ENCODE data around the gene PLCB1.
A peak's percentile ranks its signal among the peaks of the same experiment; 100 is the strongest.
"Not testable (repeated sequence)": the region's sequence is repeated elsewhere in the genome, so short reads cannot be mapped to it uniquely, and the experiment has no call there.

The PLCB1 gene

DNA sequence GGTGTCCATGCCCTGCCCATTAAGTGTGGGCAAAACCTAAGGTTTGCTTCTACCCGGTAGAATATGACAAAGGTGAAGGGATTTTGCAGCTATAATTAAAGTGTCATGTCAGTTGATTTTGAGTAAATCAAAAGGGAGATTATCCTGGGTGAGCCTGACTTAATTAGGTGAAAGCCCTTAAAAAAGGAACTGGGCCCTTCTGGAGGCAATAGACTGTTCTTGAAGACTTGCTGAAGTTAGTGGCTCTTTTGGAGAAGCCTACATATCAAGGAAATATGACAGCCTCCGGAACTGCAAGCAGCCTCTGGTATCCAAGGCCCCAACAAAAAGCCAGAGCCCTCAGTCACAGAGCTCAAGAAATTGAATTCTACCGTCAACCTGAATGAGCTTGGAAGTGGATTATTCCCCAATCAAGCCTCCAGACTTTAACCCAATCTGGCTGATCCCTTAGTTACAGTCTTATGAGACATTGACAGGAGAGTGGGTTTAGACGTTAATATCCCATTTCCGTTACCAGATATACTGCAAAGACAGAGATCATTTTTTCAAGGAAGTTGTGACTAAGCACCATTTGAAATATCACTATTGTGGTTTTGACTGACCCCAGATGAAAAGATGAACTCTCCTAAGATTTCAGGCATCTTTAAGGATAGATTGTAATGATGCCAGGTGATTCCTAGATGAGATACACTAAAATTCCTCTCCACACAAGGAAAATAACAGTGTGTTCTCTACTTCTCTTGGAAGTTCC, 303.4 kb downstream of the PLCB1 start:
- H3K27me3 ChIP-seq (ENCODE audit: insufficient read depth, low read length), result no peaks in the 10 kb centered on the region
- no peaks in the 10 kb centered on the region for H3K36me3 ChIP-seq (ENCODE audit: insufficient read depth, low read length)
- no peak overlapping the region for H2AFZ ChIP-seq (ENCODE audit: low read length, unreplicated experiment)
- no peaks in the 10 kb centered on the region for H3K4me1 ChIP-seq (ENCODE audit: control insufficient read depth, insufficient read depth, low read length, unreplicated experiment)
- no peak overlapping the region for H3K27ac ChIP-seq (ENCODE audit: low read depth, low read length)
- no peak overlapping the region for H3K4me3 ChIP-seq (ENCODE audit: low read depth, low read length)
- H3K79me2 ChIP-seq (ENCODE audit: control insufficient read depth, insufficient read depth, low read length, unreplicated experiment), result no peaks in the 10 kb centered on the region

DNA sequence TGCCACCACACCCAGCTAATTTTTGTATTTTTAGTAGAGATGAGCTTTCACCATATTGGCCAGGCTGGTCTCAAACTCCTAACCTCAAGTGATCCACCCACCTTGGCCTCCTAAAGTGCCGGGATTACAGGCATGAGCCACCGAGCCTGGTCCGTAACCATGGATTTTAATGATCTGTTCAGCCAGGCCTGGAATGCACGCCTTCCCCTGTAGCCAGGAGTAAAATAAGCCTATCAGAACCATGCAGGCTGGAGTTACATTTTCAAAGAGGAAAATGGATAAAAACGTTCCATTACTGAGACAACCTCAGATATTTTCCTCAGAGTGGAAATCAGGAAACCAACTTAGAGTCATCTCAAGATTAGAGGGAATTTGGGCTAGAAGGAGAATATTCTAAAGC, 304.9 kb downstream of the PLCB1 start:
- not testable (repeated sequence) for H2AFZ ChIP-seq (ENCODE audit: low read length, unreplicated experiment); H3K27ac ChIP-seq (ENCODE audit: low read depth, low read length); H3K27me3 ChIP-seq (ENCODE audit: insufficient read depth, low read length); H3K36me3 ChIP-seq (ENCODE audit: insufficient read depth, low read length); H3K4me1 ChIP-seq (ENCODE audit: control insufficient read depth, insufficient read depth, low read length, unreplicated experiment); H3K4me3 ChIP-seq (ENCODE audit: low read depth, low read length); H3K79me2 ChIP-seq (ENCODE audit: control insufficient read depth, insufficient read depth, low read length, unreplicated experiment)

DNA sequence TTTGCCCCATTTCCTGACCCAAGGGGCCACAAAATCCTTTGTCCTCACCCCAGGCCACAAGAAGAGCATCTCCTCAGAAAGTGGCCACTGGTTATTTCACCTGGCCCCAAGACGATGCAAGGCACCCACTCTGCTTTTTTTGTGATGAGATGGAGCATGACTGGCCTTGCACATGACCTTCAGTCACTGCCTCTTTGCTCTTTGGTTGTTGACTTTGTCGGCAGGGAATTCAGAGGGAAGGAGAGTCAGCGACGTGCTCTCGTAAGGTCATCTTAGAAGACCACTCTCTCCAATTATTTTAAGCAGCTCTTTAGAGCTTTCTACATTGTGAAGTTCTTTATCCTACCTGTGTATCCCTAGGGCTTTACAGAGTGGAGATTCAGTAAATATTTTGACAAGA, 306.7 kb downstream of the PLCB1 start:
- no peak overlapping the region for H3K27ac ChIP-seq (ENCODE audit: low read depth, low read length)
- no peaks in the 10 kb centered on the region for H3K36me3 ChIP-seq (ENCODE audit: insufficient read depth, low read length)
- H3K27me3 ChIP-seq (ENCODE audit: insufficient read depth, low read length), result no peaks in the 10 kb centered on the region
- H3K4me1 ChIP-seq (ENCODE audit: control insufficient read depth, insufficient read depth, low read length, unreplicated experiment), result no peaks in the 10 kb centered on the region
- H2AFZ ChIP-seq (ENCODE audit: low read length, unreplicated experiment), result no peak overlapping the region
- no peak overlapping the region for H3K4me3 ChIP-seq (ENCODE audit: low read depth, low read length)
- H3K79me2 ChIP-seq (ENCODE audit: control insufficient read depth, insufficient read depth, low read length, unreplicated experiment), result no peaks in the 10 kb centered on the region

GRCh38 chr20:8443464-8444072, 311.5 kb downstream of the PLCB1 start:
- no peak overlapping the region for H3K4me3 ChIP-seq (ENCODE audit: low read depth, low read length)
- H3K27ac ChIP-seq (ENCODE audit: low read depth, low read length), result no peak overlapping the region
- H3K36me3 ChIP-seq (ENCODE audit: insufficient read depth, low read length), result no peaks in the 10 kb centered on the region
- no peak overlapping the region for H2AFZ ChIP-seq (ENCODE audit: low read length, unreplicated experiment)
- no peaks in the 10 kb centered on the region for H3K27me3 ChIP-seq (ENCODE audit: insufficient read depth, low read length)
- no peaks in the 10 kb centered on the region for H3K4me1 ChIP-seq (ENCODE audit: control insufficient read depth, insufficient read depth, low read length, unreplicated experiment)
- H3K79me2 ChIP-seq (ENCODE audit: control insufficient read depth, insufficient read depth, low read length, unreplicated experiment), result no peaks in the 10 kb centered on the region

- H3K4me3 ChIP-seq (ENCODE audit: low read depth, low read length), result no peak overlapping the region
- H3K27me3 ChIP-seq (ENCODE audit: insufficient read depth, low read length), result no peaks in the 10 kb centered on the region
- H3K27ac ChIP-seq (ENCODE audit: low read depth, low read length), result no peak overlapping the region
- H3K36me3 ChIP-seq (ENCODE audit: insufficient read depth, low read length), result no peaks in the 10 kb centered on the region
- no peak overlapping the region for H2AFZ ChIP-seq (ENCODE audit: low read length, unreplicated experiment)
- H3K79me2 ChIP-seq (ENCODE audit: control insufficient read depth, insufficient read depth, low read length, unreplicated experiment), result no peaks in the 10 kb centered on the region
- H3K4me1 ChIP-seq (ENCODE audit: control insufficient read depth, insufficient read depth, low read length, unreplicated experiment), result no peaks in the 10 kb centered on the region
Observed at GRCh38 chr20:8447262-8448120, 315.4 kb downstream of the PLCB1 start.

DNA sequence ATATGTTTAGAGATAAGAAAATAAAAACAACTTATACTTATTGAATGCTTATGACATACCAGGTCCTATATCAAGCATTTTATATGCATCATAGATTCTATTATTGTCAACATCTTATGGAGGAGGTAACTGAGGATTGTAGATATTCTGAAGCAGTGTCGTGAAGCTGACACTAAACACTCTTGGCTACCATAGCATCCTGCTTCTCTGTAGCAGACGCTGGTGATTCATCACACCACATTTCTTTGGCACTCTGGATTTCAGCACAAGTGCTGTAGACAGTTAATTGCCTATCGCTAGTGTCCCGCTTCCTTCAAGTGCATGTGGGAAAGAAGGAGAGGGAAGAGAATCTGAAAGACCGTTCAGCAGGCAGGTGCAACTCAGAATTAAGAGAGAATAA, 317.1 kb downstream of the PLCB1 start:
- H3K27ac ChIP-seq (ENCODE audit: low read depth, low read length), result no peak overlapping the region
- H2AFZ ChIP-seq (ENCODE audit: low read length, unreplicated experiment), result no peak overlapping the region
- H3K36me3 ChIP-seq (ENCODE audit: insufficient read depth, low read length), result no peaks in the 10 kb centered on the region
- no peaks in the 10 kb centered on the region for H3K27me3 ChIP-seq (ENCODE audit: insufficient read depth, low read length)
- H3K4me1 ChIP-seq (ENCODE audit: control insufficient read depth, insufficient read depth, low read length, unreplicated experiment), result peaks cover 2% of the 10 kb centered on the region
- H3K79me2 ChIP-seq (ENCODE audit: control insufficient read depth, insufficient read depth, low read length, unreplicated experiment), result no peaks in the 10 kb centered on the region
- H3K4me3 ChIP-seq (ENCODE audit: low read depth, low read length), result no peak overlapping the region

- peaks cover 7% of the 10 kb centered on the region for H3K4me1 ChIP-seq (ENCODE audit: control insufficient read depth, insufficient read depth, low read length, unreplicated experiment)
- no peak overlapping the region for H3K4me3 ChIP-seq (ENCODE audit: low read depth, low read length)
- H3K79me2 ChIP-seq (ENCODE audit: control insufficient read depth, insufficient read depth, low read length, unreplicated experiment), result no peaks in the 10 kb centered on the region
- H3K27ac ChIP-seq (ENCODE audit: low read depth, low read length), result peak overlapping the region; percentile 21; the same call in 1 of the 2 replicates
- H2AFZ ChIP-seq (ENCODE audit: low read length, unreplicated experiment), result no peak overlapping the region
- H3K36me3 ChIP-seq (ENCODE audit: insufficient read depth, low read length), result no peaks in the 10 kb centered on the region
- no peaks in the 10 kb centered on the region for H3K27me3 ChIP-seq (ENCODE audit: insufficient read depth, low read length)
Observed at GRCh38 chr20:8454137-8454712, 322.2 kb downstream of the PLCB1 start.

DNA sequence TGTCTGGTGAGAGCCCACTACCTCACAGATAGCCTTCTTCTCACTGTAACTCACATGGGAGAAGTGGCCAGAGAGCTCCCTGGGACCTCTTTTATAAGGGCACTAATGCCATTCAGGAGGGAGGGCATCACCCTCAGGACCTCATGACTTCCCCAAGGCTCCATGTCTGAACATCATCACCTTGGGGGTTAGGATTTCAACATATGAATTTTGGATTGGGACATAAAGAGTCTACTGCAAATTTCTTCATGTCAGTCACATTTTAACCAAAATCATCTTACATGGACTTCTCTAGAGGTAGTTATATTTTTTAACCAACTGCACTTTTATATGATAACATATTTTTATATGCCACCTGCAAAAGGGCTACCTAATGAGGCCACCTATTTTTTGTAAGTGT, 324.7 kb downstream of the PLCB1 start:
- H3K27ac ChIP-seq (ENCODE audit: low read depth, low read length), result no peak overlapping the region
- H3K4me3 ChIP-seq (ENCODE audit: low read depth, low read length), result no peak overlapping the region
- no peaks in the 10 kb centered on the region for H3K36me3 ChIP-seq (ENCODE audit: insufficient read depth, low read length)
- H3K4me1 ChIP-seq (ENCODE audit: control insufficient read depth, insufficient read depth, low read length, unreplicated experiment), result peaks cover 7% of the 10 kb centered on the region
- no peak overlapping the region for H2AFZ ChIP-seq (ENCODE audit: low read length, unreplicated experiment)
- H3K79me2 ChIP-seq (ENCODE audit: control insufficient read depth, insufficient read depth, low read length, unreplicated experiment), result no peaks in the 10 kb centered on the region
- no peaks in the 10 kb centered on the region for H3K27me3 ChIP-seq (ENCODE audit: insufficient read depth, low read length)

DNA sequence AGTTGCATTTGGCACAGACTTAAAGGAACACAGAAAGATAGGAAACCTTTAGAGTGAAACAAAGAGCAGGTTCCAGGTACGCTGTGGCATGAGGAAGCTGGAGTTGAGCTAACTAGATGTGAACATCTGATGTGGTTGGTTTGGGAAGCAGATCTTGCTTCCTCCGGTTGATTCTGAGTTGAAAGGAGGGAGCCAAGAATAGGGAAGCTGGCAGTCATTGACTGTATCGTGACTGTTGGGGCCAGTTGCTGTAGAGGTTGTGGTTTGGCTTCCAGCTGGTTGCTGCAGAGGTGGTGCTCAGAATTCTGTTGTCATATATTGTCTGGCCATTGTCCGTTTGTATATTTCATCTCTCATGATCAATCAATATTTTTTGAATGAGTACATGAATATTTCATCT, 325.9 kb downstream of the PLCB1 start:
- H3K27me3 ChIP-seq (ENCODE audit: insufficient read depth, low read length), result no peaks in the 10 kb centered on the region
- no peaks in the 10 kb centered on the region for H3K79me2 ChIP-seq (ENCODE audit: control insufficient read depth, insufficient read depth, low read length, unreplicated experiment)
- no peak overlapping the region for H3K27ac ChIP-seq (ENCODE audit: low read depth, low read length)
- no peak overlapping the region for H3K4me3 ChIP-seq (ENCODE audit: low read depth, low read length)
- no peaks in the 10 kb centered on the region for H3K36me3 ChIP-seq (ENCODE audit: insufficient read depth, low read length)
- H2AFZ ChIP-seq (ENCODE audit: low read length, unreplicated experiment), result no peak overlapping the region
- H3K4me1 ChIP-seq (ENCODE audit: control insufficient read depth, insufficient read depth, low read length, unreplicated experiment), result peaks cover 7% of the 10 kb centered on the region

- Histone ChIP-seq H3K36me3 (ENCODE audit: insufficient read depth, low read length) (0 out of 2 replicates have a peak, but pooled peaks cover 9% of the 10 kb centered on the region), H3K4me3 (ENCODE audit: low read depth, low read length) (no peak overlapping the region), H3K27me3 (ENCODE audit: insufficient read depth, low read length) (no peaks in the 10 kb centered on the region), H3K27ac (ENCODE audit: low read depth, low read length) (no peak overlapping the region), H3K4me1 (ENCODE audit: control insufficient read depth, insufficient read depth, low read length, unreplicated experiment) (no peaks in the 10 kb centered on the region), H3K79me2 (ENCODE audit: control insufficient read depth, insufficient read depth, low read length, unreplicated experiment) (no peaks in the 10 kb centered on the region), H2AFZ (ENCODE audit: low read length, unreplicated experiment) (no peak overlapping the region)
Observed at GRCh38 chr20:8461186-8461585, 329.1 kb downstream of the PLCB1 start.

Measured in ACC112 (cell line).